ENCODE data around the gene TK1.
"Not testable (repeated sequence)": the region's sequence is repeated elsewhere in the genome, so short reads cannot be mapped to it uniquely, and the experiment has no call there.

Gene TK1, protein sequence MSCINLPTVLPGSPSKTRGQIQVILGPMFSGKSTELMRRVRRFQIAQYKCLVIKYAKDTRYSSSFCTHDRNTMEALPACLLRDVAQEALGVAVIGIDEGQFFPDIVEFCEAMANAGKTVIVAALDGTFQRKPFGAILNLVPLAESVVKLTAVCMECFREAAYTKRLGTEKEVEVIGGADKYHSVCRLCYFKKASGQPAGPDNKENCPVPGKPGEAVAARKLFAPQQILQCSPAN

DNA sequence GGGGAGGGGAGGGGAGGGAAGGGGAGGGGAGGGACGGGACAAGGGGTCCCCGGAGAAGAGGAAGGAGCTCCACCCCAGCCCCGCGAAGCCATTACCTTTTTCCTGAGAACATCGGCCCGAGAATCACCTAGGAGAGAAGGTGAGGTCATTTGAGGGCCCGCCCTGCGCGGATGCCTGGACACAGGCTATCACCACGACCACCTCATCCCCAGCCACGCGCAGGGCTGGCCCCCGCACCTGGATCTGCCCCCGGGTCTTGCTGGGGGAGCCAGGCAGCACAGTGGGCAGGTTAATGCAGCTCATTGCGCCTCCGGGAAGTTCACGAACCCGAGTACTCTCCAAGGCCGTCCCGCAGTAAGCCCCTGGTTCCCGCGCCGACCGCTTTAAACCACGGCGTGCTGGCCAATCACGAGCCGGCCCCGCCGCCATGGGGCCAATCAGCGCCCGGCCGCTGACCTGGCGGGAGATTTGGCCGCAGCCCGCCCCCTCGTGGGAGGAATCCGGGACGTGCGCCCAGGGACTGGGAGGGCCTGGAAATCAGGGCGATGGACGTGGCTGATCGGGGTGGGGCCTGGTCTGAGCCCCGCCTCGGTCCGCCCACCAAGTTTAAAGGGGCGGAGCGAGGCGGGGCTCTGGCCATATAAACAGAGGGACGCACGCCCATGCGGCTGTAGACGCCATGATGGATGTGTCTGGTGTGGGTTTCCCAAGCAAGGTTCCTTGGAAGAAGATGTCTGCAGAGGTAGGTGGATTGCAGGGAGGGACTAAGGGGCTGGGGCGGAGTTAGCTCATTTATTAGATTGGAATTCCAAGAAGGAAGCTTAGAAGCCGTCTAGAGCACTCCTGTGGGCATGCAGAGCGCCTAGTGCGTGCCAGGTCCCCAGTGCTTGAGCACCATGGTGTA is at the start of gene TK1, which contains the start of gene AFMID:
TSS of gene TK1 (minus strand) at position 361 of the 904 bp plus-strand sequence. CDS start at position 303, 58 bp downstream.
TSS of gene AFMID (plus strand) at position 671 of the 904 bp plus-strand sequence. CDS start at position 680, 9 bp downstream.
- DNase-seq = peak; percentile 94

DNA sequence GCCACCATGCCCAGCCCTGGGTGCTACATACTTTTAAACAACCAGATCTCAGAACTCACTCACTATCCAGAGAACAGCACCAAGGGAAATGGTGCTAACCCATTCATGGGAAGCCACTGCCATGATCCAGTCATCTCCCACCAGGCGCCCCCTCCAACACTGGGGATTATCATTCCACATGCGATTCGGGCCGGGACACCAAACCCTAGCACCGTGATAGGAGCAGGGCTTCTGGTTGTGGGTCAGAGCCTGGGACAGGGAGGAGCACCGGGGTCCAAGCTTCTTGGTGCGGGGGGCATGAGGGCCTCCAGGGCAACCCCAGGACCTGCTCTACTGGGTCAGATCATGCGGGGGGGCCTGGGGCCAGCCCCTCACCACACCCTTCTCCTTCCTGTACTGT is 49.0 kb upstream of the TK1 start:
- no peak for DNase-seq

DNA sequence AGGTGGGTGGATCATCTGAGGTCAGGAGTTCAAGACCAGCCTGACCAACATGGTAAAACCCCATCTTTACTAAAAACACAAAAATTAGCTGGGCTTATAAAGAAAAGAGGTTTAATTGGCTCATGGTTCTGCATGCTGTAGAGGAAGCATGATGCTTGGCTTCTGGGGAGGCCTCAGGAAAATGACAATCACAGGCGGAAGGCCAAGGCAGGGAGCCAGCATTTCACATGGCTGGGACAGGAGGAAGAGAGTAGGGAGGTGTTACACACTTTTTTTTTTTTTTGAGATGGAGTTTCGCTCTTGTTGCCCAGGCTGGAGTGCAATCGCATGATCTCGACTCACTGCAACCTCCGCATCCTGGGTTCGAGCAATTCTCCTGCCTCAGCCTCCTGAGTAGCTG is 48.2 kb upstream of the TK1 start:
- not testable (repeated sequence) for DNase-seq

DNA sequence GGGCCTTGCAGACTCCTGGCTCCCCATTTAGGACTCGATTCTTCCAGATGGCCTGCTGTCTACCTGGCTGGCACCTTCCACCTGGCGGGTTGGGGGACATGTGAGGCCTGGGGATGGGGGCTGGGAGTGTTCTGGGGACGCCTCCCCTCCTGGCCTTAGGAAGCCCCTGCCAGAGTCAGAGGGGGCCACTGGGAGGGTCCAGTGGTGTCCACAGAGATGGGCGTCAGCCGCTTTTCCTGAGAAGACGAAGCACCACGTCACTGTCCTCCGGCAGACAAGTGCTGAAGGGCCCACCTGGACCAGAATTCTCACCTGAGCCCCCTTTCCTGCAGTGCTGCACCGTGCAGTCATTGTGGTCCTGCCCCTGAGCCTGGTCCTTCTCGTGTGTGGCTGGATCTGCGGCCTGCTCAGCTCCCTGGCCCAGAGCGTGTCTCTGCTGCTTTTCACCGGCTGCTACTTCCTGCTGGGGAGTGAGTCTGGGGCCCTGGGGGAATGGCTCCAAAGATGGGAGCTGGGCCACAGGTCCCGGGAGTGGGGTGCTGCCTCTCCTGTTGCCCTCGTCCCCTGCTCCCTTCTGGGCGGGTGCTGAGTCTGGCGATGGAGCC is 47.5 kb upstream of the TK1 start:
- no peak for DNase-seq

DNA sequence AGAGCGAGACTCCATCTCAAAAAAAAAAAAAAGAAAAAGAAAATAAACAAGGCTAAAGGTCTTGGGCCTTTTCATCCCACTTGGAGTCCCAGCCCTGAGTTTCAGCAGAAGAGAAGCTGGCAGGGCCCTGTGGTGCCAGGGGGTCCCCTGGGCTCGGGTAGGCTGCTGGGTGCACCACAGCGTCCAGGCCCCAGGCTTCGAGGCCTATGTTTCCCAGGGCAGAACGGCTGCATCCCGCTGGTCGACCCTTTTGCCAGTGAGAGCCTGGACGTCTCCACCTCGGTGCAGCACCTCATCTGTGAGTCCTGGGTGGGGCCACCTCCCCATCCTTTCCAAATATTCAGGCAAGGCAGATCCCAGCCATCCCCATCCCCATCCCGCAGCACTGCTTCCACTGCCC is 46.8 kb upstream of the TK1 start:
- DNase-seq = no peak

DNA sequence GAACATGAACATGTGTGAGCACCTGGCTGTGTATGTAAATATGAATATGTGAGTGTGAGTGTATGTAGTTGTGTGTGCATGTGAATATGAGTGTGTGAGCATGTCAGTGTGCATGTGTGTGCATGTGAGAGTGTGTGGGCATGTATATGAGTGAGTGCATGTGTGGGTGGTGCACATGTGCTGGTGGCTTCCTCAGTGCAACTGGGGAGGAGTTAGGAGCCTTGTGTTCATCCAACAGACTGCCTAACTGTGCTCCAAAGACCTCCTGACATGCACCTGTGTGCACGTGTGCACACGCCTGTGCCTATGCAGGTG is 46.0 kb upstream of the TK1 start:
- no peak for DNase-seq

DNA sequence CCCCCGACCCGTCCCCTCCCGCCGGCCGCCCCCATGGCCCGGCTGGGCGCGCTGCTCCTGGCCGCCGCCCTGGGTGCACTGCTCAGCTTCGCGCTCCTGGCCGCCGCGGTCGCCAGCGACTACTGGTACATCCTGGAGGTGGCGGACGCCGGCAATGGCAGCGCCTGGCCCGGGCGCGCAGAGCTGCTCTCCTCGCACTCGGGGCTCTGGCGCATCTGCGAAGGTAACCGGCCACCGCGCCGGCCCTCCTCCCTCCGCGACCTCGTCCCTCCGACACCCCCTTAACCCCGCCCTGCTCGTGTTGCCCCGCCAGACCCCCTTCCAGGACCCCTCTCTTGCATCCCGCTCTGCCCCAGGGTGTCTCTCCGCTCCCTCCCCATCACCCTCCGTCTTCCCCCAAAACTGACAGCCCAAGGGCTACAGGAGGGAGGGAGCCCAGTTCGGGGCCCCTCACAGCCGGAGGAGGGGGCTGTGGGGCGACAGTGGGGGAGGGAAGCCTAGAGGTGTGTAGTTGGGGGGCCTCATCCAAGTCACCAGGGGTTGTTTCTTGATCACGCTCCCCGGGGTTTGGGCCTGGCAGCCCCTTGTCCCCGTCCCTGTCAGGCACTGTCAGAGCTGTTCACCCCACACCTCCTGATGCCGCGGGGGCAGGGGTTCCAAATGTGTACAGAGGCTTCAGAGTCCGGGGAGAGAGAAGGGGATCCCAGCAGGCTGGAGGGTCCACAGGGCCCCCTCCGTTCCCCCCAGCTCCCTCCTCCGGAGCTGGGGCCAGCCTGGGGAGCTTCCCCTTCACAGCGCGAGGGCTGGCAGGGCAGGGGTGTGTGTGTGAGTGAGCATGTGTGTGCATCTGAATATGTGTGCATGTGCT is 45.4 kb upstream of the TK1 start:
- DNase-seq = no peak

DNA sequence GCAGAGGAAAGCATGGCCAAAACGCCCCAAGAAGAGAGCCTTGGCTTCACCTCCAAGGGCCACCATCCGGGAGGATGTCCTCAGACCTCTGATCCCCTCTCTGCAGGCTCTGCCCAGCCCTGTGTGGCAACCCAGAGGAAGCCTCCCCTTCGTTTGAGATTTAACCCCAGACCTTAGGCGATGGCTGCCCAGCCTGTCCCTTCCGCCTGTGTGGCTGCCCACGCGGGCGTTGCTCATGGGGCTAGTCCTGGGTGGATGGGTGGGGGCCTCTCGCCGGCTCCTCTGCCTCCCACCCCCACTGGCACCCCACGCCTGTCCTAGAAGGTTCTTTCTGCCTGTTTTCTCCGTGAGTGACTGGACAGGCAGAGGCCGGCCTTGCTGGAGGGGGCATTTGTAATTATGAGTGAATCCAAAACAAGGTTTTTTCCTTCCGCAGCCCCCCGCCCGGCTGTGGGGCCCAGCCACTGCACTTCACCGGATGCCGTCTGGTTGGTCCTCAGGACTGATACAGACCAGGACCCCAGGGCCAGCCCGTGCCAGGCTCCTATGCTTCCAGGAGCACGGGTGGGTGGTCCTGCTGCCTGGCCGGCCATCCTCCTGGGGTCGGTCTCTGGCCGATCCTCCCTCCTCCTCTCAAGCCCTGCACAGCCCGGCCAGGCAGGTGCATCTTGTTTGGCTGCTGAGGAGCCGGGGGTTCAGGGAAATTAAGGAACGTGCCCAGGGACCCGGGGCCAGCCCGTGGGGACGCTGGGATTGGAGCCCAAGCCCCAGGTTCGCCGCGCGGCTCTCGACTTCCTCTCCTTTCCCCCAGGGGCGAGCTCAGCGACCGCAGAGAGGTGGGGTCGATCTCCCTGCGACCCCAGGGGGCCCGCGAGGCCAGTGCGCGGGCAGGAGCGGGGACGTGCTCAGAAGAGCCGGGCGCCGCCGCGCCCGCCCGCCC is 44.4 kb upstream of the TK1 start, which contains the start of gene TMEM235:
TSS of gene TMEM235 (plus strand) at position 636 of the 940 bp plus-strand sequence. CDS start 393 bp downstream, outside the sequence.
- no peak for DNase-seq

DNA sequence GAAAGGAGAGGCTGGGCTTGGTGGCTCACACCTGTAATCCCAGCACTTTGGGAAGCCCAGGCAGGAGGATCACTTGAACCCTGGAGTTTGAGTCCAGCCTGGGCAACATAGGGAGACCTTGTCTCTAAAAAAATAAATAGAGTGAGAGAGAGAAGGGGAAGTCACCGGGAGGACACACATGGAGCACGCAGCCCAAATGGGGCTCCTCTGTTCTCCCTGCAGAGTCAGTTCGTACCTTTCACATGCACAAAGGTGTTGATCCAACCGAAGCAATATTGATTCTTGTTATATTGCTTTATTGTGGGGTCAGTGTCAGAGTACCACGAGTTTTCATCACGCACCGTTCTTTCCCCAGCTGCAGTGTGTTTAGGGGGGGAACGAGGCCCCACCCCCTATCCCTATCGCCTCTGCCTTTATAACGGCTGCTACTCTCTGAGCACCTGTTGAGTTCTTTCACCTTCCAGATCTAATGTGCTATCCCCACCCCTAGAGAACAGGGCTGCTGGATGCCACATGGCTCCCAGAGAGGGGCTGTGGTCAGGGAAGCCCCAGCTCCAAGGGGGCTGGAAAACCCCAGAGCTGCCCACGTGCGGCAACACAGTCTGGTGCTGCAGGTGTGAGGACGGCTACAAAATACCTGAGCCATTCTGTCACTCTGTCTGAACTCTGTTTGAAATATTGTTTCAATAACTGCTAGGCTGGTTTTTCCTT is 43.6 kb upstream of the TK1 start:
- no peak for DNase-seq

DNA sequence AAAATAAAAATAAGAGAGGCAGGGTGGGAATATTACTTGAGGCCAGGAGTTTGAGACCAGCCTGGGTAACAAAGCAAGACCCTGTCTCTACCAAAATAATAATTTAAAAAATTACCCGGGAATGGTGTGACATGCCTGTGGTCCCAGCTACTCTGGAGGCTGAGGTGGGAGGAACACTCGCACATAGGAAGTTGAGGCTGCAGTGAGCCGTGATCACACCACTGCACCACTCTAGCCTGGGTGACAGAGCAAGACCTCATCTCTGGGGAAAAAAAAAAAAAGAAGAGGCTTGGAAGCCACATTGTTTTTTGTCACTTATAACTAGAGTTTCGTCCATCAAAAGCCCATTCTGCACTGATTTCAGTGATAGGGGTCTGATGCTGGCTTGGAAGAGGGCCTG is 41.3 kb upstream of the TK1 start:
- DNase-seq = no peak

DNA sequence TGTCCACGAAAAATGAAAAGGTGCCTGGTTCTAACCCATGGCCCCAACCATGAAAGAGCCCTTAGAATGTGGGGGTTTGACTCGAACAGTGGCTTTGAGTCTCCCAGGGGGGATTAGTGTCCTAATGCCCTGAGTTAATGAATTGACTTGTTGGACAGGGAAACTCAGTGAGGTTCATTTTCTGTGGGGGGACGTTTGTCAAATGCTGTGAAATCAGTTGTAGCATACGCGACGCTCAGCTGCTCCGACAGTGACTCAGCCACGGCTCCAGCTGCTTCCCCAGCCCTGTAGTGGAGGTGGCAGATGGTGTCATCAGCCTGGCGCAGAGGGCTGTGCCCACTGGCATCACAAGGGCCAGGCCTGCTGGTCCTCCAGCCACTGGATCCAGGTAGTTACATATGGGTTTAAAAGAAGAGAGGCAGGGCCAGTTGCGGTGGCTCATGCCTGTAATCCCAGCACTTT is 40.6 kb upstream of the TK1 start:
- no peak for DNase-seq

DNA sequence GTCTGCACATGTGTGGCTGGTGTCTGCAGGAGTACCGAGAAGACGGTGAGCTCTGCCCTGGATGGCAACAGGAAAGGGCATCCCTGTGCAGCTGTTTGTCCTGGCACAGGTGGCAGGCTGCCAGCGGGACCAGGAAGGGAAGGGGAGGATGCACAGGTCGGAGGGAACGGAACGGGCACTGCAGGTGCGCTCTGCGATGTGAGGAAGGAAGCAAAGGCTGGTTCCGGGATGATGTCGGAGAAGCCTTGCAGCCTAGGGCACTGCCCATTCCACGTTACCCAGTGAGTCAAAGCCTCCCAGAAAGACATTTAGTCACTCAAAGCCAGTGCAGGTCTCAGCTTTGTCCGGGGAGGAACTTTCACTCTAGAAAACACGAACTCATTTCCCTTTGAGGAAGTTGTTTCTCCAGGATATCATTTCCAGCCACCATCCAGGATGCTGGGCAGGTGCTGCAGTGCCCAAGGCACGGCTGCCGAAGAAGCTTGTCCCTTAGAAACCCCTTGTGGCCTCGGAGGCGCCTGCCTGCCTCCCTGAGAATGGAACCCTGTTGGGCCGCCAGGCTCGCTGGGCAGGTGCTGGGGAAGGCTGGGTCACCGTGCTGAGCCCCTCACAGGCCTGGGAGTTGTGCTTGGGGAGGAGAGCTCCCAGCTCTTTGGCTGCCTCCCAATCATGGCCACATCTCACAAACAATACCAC is 40.1 kb upstream of the TK1 start:
- no peak for DNase-seq

DNA sequence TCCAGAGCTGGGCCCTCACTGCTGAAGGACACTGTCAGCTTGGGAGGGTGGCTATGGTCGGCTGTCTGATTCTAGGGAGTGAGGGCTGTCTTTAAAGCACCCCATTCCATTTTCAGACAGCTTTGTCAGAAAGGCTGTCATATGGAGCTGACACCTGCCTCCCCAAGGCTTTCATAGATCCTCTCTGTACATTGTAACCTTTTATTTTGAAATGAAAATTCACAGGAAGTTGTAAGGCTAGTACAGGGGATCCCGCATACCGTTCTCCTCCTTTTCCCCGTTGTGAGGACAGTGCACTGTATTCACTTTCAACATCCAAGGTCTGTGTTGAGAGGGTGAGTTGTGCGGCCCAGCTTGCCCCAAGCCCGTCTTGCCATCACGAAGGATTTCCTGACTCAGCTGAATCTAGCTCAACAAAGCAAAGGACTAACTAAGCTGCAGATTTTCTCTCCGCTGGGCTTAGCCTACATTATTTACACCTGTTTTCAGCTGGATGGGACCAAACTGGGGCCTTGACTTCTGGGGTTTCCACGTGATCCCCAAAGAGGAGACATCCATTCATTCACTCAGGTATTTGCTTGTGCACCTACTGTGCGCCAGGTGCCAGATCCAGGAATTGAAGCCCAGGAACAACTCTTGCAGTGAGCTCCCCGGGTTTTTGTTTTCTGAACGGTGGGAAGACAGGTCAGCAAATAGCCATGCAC is 39.4 kb upstream of the TK1 start:
- no peak for DNase-seq

DNA sequence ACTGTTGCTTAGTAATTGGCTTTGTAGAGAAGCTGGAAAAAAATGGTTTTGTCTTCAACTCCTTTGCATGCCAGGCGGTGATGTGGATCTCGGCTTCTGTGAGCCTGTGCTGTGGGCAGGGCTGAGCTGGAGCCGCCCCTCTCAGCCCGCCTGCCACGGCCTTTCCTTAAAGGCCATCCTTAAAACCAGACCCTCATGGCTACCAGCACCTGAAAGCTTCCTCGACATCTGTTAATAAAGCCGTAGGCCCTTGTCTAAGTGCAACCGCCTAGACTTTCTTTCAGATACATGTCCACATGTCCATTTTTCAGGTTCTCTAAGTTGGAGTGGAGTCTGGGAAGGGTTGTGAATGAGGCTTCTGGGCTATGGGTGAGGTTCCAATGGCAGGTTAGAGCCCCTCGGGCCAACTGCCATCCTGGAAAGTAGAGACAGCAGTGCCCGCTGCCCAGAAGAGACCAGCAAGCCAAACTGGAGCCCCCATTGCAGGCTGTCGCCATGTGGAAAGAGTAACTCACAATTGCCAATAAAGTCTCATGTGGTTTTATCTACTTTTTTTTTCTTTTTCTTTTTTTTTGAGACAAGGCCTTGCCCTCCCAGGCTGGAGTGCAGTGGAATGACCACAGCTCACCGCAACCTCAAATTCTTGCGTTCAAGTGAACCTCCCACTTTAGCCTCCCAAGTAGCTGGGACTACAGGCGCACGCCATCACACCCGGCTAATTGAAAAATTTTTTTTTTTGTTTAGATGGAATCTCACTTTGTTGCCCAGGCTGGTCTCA is 38.4 kb upstream of the TK1 start:
- DNase-seq = no peak

DNA sequence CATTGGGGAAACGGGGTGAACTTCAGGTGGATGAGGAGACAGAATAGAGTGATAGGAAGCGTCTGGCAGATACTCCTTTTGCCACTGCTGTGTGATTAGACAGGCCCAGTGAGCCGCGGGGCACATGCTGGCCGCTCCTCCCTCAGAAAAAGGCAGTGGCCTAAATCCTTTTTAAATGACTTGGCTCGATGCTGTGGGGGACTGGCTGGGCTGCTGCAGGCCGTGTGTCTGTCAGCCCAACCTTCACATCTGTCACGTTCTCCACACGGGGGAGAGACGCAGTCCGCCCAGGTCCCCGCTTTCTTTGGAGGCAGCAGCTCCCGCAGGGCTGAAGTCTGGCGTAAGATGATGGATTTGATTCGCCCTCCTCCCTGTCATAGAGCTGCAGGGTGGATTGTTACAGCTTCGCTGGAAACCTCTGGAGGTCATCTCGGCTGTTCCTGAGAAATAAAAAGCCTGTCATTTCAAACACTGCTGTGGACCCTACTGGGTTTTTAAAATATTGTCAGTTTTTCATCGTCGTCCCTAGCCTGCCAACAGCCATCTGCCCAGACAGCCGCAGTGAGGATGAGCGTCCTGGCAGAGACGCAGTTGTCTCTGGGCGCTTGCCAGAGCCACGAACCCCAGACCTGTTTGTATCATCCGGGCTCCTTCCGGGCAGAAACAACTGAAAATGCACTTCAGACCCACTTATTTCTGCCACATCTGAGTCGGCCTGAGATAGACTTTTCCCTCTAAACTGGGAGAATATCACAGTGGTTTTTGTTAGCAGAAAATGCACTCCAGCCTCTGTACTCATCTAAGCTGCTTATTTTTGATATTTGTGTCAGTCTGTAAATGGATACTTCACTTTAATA is 37.6 kb upstream of the TK1 start:
- DNase-seq = no peak

DNA sequence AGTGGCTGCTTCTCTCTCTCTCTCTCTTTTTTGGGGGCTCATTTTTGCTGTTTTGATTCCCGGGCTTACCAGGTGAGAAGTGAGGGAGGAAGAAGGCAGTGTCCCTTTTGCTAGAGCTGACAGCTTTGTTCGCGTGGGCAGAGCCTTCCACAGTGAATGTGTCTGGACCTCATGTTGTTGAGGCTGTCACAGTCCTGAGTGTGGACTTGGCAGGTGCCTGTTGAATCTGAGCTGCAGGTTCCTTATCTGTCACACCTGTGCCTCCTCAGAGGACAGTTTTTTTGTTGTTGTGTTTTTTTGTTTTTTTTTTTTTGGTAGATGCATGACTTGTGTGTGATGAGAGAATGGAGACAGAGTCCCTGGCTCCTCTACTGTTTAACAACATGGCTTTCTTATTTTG is 36.9 kb upstream of the TK1 start:
- no peak for DNase-seq

DNA sequence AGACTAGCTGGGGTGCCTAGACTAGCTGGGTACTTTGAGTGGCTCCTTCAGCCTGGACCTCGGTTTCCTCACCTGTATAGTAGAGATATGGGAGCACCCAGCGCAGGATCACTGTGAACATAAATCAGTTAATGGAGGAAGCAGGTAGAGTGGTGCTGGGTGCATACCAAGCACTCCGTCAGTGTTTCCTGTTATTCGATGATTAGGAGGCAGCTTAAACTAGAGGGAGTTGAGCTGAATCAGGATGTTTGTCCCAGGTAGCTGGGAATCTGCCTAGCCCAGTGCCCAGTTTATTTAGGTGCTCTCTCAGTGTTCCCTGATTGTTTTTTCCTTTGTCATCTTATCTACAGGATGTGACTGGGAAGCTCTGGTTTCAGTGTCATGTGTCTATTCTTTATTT is 36.2 kb upstream of the TK1 start:
- no peak for DNase-seq
